ENCODE data around the gene RTP1.

The RTP1 gene

DNA sequence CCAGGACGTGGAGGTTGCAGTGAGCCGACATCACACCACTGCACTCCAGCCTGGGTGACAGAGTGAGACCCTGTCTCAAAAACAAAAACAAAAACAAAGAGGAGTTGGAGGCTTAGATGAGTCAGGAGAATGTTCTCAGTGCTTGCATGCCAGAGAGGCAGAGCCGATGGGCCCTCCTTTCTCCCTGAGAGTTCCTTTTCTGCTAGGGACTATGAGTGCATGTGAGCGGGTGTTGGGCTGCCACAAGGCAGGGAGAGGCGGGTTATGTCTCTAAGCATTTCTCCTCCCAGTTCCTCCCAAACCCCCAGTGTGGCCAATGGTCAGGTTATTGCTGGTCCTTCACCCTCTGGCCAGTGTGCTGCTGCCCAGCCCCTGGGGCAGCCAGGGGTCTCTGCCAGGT, 45.1 kb downstream of the RTP1 start:
- Histone ChIP-seq H3K27ac (ENCODE audit: poor library complexity, severe bottlenecking) (no peak overlapping the region), H3K4me3 (ENCODE audit: severe bottlenecking) (no peak overlapping the region), H3K9me3 (ENCODE audit: severe bottlenecking) (no peaks in the 10 kb centered on the region), H3K36me3 (ENCODE audit: low read depth) (no peaks in the 10 kb centered on the region), H3K4me1 (ENCODE audit: insufficient read depth, poor library complexity, severe bottlenecking) (no peaks in the 10 kb centered on the region), H3K27me3 (ENCODE audit: insufficient read depth, poor library complexity, severe bottlenecking) (no peaks in the 10 kb centered on the region)
- TF ChIP-seq, protein P1, sequence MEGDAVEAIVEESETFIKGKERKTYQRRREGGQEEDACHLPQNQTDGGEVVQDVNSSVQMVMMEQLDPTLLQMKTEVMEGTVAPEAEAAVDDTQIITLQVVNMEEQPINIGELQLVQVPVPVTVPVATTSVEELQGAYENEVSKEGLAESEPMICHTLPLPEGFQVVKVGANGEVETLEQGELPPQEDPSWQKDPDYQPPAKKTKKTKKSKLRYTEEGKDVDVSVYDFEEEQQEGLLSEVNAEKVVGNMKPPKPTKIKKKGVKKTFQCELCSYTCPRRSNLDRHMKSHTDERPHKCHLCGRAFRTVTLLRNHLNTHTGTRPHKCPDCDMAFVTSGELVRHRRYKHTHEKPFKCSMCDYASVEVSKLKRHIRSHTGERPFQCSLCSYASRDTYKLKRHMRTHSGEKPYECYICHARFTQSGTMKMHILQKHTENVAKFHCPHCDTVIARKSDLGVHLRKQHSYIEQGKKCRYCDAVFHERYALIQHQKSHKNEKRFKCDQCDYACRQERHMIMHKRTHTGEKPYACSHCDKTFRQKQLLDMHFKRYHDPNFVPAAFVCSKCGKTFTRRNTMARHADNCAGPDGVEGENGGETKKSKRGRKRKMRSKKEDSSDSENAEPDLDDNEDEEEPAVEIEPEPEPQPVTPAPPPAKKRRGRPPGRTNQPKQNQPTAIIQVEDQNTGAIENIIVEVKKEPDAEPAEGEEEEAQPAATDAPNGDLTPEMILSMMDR (IDR thresholded peaks at IDR 0.05; ENCODE audit: poor library complexity, severe bottlenecking), result no peak
- ATAC-seq (ENCODE audit: low read depth) (no peak), DNase-seq (ENCODE audit: low spot score) (no peak)

DNA sequence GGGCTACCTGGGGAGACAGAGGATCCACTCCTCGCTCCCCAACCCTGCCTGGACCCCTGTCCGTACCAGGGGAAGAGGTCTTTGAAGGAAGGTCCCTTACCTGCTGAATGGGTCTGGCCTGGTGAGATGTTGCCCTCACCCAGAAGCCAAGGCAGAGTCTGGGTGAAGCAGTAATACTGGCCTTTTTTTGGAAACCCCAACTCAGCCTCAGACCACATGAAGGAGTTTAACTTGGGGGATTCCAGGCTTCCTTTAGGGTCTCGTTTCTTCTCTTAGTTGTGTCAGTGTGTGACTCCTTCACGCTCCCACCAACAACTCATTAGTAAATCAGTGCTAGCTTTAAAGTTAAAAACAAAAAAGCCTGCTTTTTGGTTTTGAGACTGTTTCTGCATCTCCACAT, 45.6 kb downstream of the RTP1 start:
- Histone ChIP-seq H3K4me3 (ENCODE audit: severe bottlenecking) (no peak overlapping the region), H3K27me3 (ENCODE audit: insufficient read depth, poor library complexity, severe bottlenecking) (no peaks in the 10 kb centered on the region), H3K27ac (ENCODE audit: poor library complexity, severe bottlenecking) (no peak overlapping the region), H3K4me1 (ENCODE audit: insufficient read depth, poor library complexity, severe bottlenecking) (no peaks in the 10 kb centered on the region), H3K36me3 (ENCODE audit: low read depth) (no peaks in the 10 kb centered on the region), H3K9me3 (ENCODE audit: severe bottlenecking) (no peaks in the 10 kb centered on the region)
- DNase-seq (ENCODE audit: low spot score) (no peak), ATAC-seq (ENCODE audit: low read depth) (no peak)
- TF ChIP-seq, protein P1 (IDR thresholded peaks at IDR 0.05; ENCODE audit: poor library complexity, severe bottlenecking), result no peak

DNA sequence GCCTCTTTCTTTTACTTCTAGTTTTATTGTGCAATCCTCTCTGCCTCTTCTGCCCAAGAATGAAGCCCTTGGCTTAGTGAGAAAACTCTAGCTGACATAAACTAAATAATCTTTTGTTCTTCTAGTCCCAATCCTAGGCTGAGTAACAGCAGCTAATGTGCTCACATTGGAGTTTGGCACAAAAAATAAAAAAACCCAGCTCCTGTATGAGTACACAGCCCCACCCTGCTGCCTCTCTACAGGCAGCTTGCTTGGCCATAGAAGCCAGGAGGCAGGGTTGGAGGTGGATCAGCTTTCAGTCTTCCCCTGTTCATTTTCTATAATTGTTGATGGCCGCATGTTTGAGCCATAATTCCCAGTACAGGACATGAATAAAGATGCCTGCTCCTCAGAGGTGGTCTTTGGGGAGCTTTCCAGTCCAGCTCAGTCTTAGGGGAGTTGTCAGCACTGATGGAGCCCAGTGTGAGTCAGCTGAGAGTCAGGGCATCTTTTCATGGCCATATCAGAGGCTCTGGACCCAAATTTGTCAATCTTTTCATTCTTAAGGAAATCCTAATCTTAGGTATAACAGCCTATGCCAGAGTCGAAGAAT, 46.7 kb downstream of the RTP1 start:
- TF ChIP-seq, protein P1 (IDR thresholded peaks at IDR 0.05; ENCODE audit: poor library complexity, severe bottlenecking), result no peak
- no peaks in the 10 kb centered on the region for H3K27me3 ChIP-seq (ENCODE audit: insufficient read depth, poor library complexity, severe bottlenecking)
- H3K9me3 ChIP-seq (ENCODE audit: severe bottlenecking), result no peaks in the 10 kb centered on the region
- ATAC-seq (ENCODE audit: low read depth), result no peak; the same call in 2 of the 3 replicates
- DNase-seq (ENCODE audit: low spot score), result no peak
- no peak overlapping the region for H3K4me3 ChIP-seq (ENCODE audit: severe bottlenecking)
- H3K27ac ChIP-seq (ENCODE audit: poor library complexity, severe bottlenecking), result no peak overlapping the region
- H3K4me1 ChIP-seq (ENCODE audit: insufficient read depth, poor library complexity, severe bottlenecking), result no peaks in the 10 kb centered on the region
- H3K36me3 ChIP-seq (ENCODE audit: low read depth), result no peaks in the 10 kb centered on the region

DNA sequence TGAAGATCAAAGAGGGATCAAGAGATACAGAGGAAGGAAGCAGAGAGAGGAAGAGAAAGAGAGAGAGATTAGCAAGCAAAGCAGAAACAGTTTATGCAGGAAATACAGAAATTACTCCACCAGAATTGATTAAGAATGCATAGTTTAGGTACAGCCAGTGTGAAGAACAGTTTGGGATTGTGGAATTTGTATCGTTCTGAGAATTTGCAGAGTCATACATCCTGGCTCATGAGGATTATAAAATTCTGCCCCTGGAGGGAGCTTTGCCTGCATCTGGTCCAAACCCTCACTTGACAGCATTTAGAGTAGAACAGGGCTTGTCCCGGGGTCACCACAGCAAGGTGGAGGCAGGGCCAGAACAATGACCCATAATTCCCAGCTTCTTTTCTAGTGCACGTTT, 50.1 kb downstream of the RTP1 start:
- Histone ChIP-seq H3K4me3 (ENCODE audit: severe bottlenecking) (no peak overlapping the region), H3K27ac (ENCODE audit: poor library complexity, severe bottlenecking) (no peak overlapping the region), H3K4me1 (ENCODE audit: insufficient read depth, poor library complexity, severe bottlenecking) (no peaks in the 10 kb centered on the region), H3K27me3 (ENCODE audit: insufficient read depth, poor library complexity, severe bottlenecking) (no peaks in the 10 kb centered on the region), H3K9me3 (ENCODE audit: severe bottlenecking) (no peaks in the 10 kb centered on the region), H3K36me3 (ENCODE audit: low read depth) (no peaks in the 10 kb centered on the region)
- TF ChIP-seq, protein P1 (IDR thresholded peaks at IDR 0.05; ENCODE audit: poor library complexity, severe bottlenecking), result no peak
- DNase-seq (ENCODE audit: low spot score), result no peak
- ATAC-seq (ENCODE audit: low read depth), result no peak

Data from RWPE2 (cell line).